ENCODE measurements around the gene GPR12.

GPR12 gene

GRCh38 chr13:26759907-26760831, at the start of gene GPR12:
GPR12 (minus strand) TSS chr13:26760786; CDS start chr13:26759827, 959 bp downstream.
- DNase-seq = peak; percentile 61

- no peak for DNase-seq
Measured at GRCh38 chr13:26810095-26810494, 49.5 kb upstream of the GPR12 start.

- no peak for DNase-seq
Measured at GRCh38 chr13:26806891-26807290, 46.3 kb upstream of the GPR12 start.

- no peak for DNase-seq
Measured at GRCh38 chr13:26787961-26788360, 27.4 kb upstream of the GPR12 start.

- DNase-seq = no peak
Measured at GRCh38 chr13:26786651-26787295, 26.2 kb upstream of the GPR12 start.

- peak; percentile 61 for DNase-seq
Measured at GRCh38 chr13:26785838-26786630, 25.4 kb upstream of the GPR12 start.

- DNase-seq = peak; percentile 6
Measured at GRCh38 chr13:26784704-26785639, 24.4 kb upstream of the GPR12 start.

- DNase-seq = no peak
Measured at GRCh38 chr13:26780411-26780810, 19.8 kb upstream of the GPR12 start.

- no peak for DNase-seq
Measured at GRCh38 chr13:26779321-26779720, 18.7 kb upstream of the GPR12 start.

GRCh38 chr13:26772531-26772930, 11.9 kb upstream of the GPR12 start:
- DNase-seq = no peak

- no peak for DNase-seq
Measured at GRCh38 chr13:26771796-26772195, 11.2 kb upstream of the GPR12 start.

GRCh38 chr13:26762745-26763345, 2.3 kb upstream of the GPR12 start:
- no peak for DNase-seq

GRCh38 chr13:26760832-26761582, 421 bp upstream of the GPR12 start:
- no peak for DNase-seq

GRCh38 chr13:26759249-26759906, 1.2 kb downstream of the GPR12 start:
- DNase-seq = no peak

- DNase-seq = no peak
Measured at GRCh38 chr13:26758496-26759157, 2.0 kb downstream of the GPR12 start.

- no peak for DNase-seq
Measured at GRCh38 chr13:26756961-26757360, 3.6 kb downstream of the GPR12 start.

- DNase-seq = no peak
Measured at GRCh38 chr13:26752671-26753070, 7.9 kb downstream of the GPR12 start.

GRCh38 chr13:26749905-26750304, 10.7 kb downstream of the GPR12 start:
- DNase-seq = no peak

GRCh38 chr13:26749285-26749684, 11.3 kb downstream of the GPR12 start:
- no peak for DNase-seq

- no peak for DNase-seq
Measured at GRCh38 chr13:26747706-26748105, 12.9 kb downstream of the GPR12 start.

All from MV-4-11 (cell line).